Small intestine (tissue), 7 donors: Measurements from ENCODE around the gene SOX12. TPM values are rescaled to one million over a fixed set of nuclear protein-coding genes. Genes with fewer than 3 reads are reported as not detected.
"Not testable (repeated sequence)": the region's sequence is repeated elsewhere in the genome, so short reads cannot be mapped to it uniquely, and the experiment has no call there.

Experiments
- DNase-seq, 2 donors: peaks; one replicate each; pipeline versions ENCODE4 v3.0.0 to v3.0.0-alpha.2; 2013
- FAIRE-seq: peaks from 2 replicates; lab custom pipeline; 2012; peaks lifted over from hg19 to GRCh38; lab: Jason Lieb, UNC
- H3K27ac ChIP-seq, 3 donors: one replicate each; pipeline ENCODE4 v1.5.1; 2013; ENCODE audit warnings: low read length in 2 of 3, mild to moderate bottlenecking in 2 of 3, control low read depth in 1 of 3, inconsistent platforms in 1 of 3, low read depth in 1 of 3, moderate library complexity in 1 of 3
- H3K27me3 ChIP-seq, 3 donors: one replicate each; pipeline ENCODE4 v1.6.1; 2013; ENCODE audit warnings: low read length in 3 of 3, inconsistent platforms in 1 of 3; ENCODE audit not compliant: control insufficient read depth in 3 of 3, insufficient read depth in 3 of 3
- H3K36me3 ChIP-seq, 3 donors: one replicate each; pipeline ENCODE4 v1.6.1; 2013; ENCODE audit warnings: low read length in 3 of 3, inconsistent platforms in 1 of 3, low read depth in 1 of 3, mild to moderate bottlenecking in 1 of 3, moderate library complexity in 1 of 3; ENCODE audit not compliant: control insufficient read depth in 3 of 3, insufficient read depth in 2 of 3
- H3K4me1 ChIP-seq, 3 donors: one replicate each; pipeline ENCODE4 v1.6.1; 2013; ENCODE audit warnings: low read length in 2 of 3, inconsistent platforms in 1 of 3, low read depth in 1 of 3, mild to moderate bottlenecking in 1 of 3, moderate library complexity in 1 of 3; ENCODE audit not compliant: control insufficient read depth in 3 of 3, insufficient read depth in 2 of 3
- H3K4me3 ChIP-seq, 3 donors: one replicate each; pipeline ENCODE4 v1.5.1; 2013; ENCODE audit warnings: low read length in 3 of 3, control low read depth in 1 of 3, inconsistent platforms in 1 of 3, low read depth in 1 of 3, mild to moderate bottlenecking in 1 of 3, moderate library complexity in 1 of 3
- H3K9me3 ChIP-seq, 2 donors: one replicate each; pipeline ENCODE4 v1.6.1; 2013; ENCODE audit warnings: low read depth in 1 of 2, low read length in 1 of 2; ENCODE audit not compliant: control insufficient read depth in 2 of 2, insufficient read depth in 1 of 2
- WGBS, 3 donors: extraction: QIAGEN DNeasy Blood & Tissue Kit; methylation state at CpG; one replicate each; pipeline ENCODE4 v1.1.7; 2013; 5-methylcytosine and 5-hydroxymethylcytosine counted together
- polyA plus RNA-seq, 4 donors: library from polyadenylated mRNA; stranded (reverse) in 3 of 4; unstranded in 1 of 4; fragments of 200-250 nt in 3 of 4; fragments of 120-200 nt in 1 of 4; gene quantifications; one replicate each; pipeline versions ENCODE4 v1.2.1 to v1.2.3, GENCODE V29; 2013
- donor health status: healthy with polysubstance abuse.
- donor health status: control.
- donor health status: control.
- donor health status: Bipolar disorder and iron deficiency.
- donor health status: healthy.

Gene SOX12
- polyA plus RNA-seq, 4 donors = 0.81 to 9.7 (median 2.0) TPM

DNA sequence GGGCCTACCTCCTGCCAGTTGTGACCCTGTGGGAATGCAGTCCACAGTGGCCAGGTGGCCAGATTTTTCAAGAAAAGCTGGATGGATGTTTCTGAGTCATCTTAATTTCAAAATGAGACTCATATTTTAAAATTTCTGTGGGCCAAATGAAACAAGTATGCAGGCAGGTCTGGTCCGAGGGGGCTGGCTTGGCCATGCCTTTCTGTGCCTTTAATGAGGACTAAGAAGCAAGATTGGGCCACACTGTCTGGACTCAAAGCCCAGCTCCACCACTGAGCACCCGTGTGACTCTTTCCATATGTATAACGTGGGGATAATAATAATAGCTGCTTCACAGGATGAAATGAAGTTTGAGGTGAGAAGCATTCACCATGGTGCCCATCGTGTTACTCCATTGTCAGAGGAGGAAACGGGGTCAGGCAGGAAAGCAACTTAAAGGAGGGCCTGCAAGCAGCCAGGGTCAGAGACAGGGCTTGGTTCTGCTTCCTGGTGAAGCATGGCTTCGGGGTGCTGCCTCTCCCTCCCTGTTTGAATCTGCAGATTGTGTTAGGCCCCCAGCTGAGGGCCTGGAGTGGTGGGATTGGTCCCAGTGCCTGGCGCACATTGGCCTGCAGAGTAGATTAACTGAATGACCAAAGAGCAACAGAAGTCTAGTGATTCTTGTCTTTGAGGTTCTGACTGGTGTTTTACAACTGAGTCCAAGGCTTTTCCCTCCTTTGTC lies 3.8 kb downstream of the SOX12 start:
- peaks cover 0 to 14% (median 3%) of the 10 kb centered on the region in 3 donors for H3K4me1 ChIP-seq

DNA sequence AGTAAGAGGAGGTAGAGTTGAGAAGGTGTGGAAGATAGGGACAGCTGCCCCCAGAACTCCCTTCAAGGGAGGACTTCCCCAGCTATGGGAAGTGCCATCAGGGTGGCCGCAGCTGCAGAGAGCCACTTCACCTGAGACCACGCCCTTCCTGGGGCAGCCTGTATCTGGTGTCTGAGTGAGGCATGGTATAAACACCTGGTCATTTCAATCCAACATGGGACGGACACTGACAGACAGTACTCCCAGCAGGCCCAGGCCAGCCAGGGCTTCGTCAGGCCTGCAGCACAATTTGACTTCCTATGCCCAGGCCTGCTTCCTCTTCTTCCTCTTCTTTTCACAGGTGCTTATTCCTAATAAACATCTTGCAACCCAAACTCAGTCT lies 4.5 kb downstream of the SOX12 start:
- Histone ChIP-seq H3K27me3 (no peaks in the 10 kb centered on the region), H3K9me3 (no peaks in the 10 kb centered on the region), H3K27ac (no peak overlapping the region), H3K36me3 (peaks cover 0 to 23% (median 0%) of the 10 kb centered on the region in 3 donors), H3K4me1 (peaks cover 0 to 14% (median 3%) of the 10 kb centered on the region in 3 donors), H3K4me3 (no peak overlapping the region)
- DNase-seq = no peak
- 65 to 78% (median 76%) methylated on average over 4 of the region's 4 CpGs for WGBS, 3 donors
- FAIRE-seq = no peak

More for the DNA sequence above, 3.8 kb downstream of the SOX12 start:
- no peaks in the 10 kb centered on the region for H3K27me3 ChIP-seq
- peak overlapping the region in 1 of 3 donors; percentile 41 for H3K27ac ChIP-seq
- FAIRE-seq = no peak
- peaks cover 0 to 23% (median 0%) of the 10 kb centered on the region in 3 donors for H3K36me3 ChIP-seq
- H3K4me3 ChIP-seq = no peak overlapping the region
- H3K9me3 ChIP-seq = no peaks in the 10 kb centered on the region
- 55 to 71% (median 66%) methylated on average over 7 of the region's 7 CpGs for WGBS, 3 donors
- DNase-seq = no peak

DNA sequence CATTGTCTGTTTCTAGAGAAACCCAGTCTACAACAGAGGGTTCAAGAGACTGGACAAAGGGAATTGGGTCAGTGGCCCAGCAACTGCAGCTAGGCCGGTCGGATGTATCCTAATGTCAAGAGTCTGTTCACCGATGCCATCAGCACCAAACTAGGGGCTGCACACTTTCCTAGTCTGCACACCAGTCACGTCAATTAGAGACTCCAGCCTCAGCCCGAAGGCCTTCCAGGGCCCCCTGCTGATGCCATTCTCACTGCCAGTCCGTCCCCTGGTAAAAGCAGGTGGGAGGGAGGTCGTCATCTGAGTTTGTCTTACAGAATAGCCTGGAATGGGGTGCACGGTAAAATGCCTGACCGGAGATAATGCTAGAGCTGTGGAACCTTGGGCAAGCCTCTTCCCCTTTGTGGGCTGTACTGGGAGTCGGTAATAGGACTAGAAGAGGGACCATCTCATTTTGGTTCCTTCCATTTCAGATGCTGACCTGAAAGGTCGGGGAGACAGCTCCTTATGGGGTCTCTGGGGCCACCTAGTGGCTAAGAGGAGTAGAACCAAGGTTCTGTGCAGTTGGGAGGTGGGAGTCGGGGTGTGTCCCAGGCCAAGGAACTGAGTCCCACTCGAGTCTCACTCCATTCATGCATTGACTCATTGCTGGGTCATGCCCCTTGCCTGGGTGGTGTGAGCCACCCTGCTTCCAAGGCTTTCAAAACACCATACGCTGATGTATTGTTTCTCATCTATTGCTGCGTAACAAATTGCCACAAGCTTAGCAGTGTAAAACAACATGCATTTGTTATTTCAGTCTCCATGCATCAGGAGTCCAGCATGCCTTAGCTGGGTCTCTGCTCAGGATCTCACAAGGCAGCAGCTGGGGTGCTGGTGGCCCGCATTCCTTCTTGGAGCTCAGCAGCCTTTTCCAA lies 5.1 kb downstream of the SOX12 start:
- Histone ChIP-seq H3K4me3 (no peak overlapping the region), H3K4me1 (peaks cover 0 to 14% (median 3%) of the 10 kb centered on the region in 3 donors), H3K9me3 (no peaks in the 10 kb centered on the region), H3K36me3 (peaks cover 0 to 23% (median 0%) of the 10 kb centered on the region in 3 donors), H3K27ac (no peak overlapping the region), H3K27me3 (no peaks in the 10 kb centered on the region)
- DNase-seq = peak; percentile 53 to 67
- no peak for FAIRE-seq
- 54 to 56% (median 55%) methylated on average over 16 of the region's 16 CpGs for WGBS, 3 donors

DNA sequence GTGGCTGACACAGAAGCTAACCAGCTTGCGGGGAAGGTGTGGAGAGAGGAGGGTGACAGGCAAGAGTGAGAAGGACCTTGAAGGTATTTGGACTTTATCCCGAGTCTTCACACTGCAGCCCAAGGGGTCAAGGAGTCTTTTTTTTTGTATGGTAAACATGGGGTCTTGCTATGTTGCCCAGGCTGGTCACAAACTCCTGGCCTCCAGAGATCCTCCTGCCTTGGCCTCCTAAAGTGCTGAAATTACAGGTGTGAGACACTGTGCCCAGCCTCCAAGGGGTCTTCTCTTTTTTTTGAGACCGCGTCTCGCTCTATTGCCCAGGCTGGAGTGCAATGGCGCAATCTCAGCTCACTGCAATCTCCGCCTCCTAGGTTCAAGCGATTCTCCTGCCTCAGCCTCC lies 9.2 kb downstream of the SOX12 start:
- 92 to 97% (median 97%) methylated on average over 8 of the region's 8 CpGs for WGBS, 3 donors
- no peak for DNase-seq
- H3K4me3 ChIP-seq = no peak overlapping the region
- H3K27ac ChIP-seq = no peak overlapping the region
- H3K36me3 ChIP-seq = peaks cover 0 to 11% (median 0%) of the 10 kb centered on the region in 3 donors
- H3K4me1 ChIP-seq = peaks cover 0 to 5% (median 0%) of the 10 kb centered on the region in 3 donors
- H3K9me3 ChIP-seq = no peaks in the 10 kb centered on the region
- no peaks in the 10 kb centered on the region for H3K27me3 ChIP-seq
- FAIRE-seq = no peak

DNA sequence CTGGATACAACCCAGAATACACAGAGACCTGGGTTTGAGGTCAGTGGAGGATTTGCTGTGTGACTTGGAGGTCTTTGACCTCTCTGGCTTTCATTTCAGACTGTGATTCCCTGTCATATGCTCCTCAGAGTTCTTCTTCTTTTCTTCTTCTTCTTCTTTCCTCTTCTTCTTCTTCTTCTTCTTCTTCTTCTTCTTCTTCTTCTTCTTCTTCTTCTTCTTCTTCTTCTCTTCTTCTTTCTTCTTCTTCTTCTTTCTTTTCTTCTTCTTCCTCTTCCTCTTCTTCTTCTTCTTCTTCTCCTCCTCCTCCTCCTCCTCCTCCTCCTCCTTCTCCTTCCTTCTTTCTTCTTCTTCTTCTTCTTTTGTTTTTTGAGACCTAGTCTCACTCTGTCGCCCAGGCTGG lies 10.7 kb downstream of the SOX12 start:
- WGBS, 3 donors = 83 to 95% (median 94%) methylated on average over 1 of the region's 1 CpG
- H3K9me3 ChIP-seq, FAIRE-seq, H3K4me3 ChIP-seq, H3K27ac ChIP-seq, H3K27me3 ChIP-seq, H3K36me3 ChIP-seq, H3K4me1 ChIP-seq, DNase-seq: not testable (repeated sequence)

DNA sequence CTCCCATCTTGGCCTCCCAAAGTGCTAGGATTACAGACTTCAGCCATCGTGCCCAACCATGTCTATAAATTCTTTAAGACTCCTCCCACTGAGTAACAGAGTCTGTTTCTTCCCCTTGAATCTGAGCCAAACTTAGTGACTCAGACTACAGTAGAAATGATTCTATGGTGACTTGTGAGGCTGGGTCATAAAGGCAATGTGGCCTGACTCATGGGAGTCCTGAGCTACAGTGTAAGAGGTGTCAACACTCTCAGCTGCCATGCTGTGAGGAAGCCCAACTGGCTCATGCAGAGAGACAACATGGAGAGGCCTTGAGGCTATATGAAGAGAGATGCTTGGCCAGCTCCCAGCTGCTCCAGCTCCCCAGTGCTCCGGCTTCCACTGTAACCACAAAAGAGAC lies 16.3 kb downstream of the SOX12 start:
- no peaks in the 10 kb centered on the region for H3K4me1 ChIP-seq
- DNase-seq (peak in 1 of 2 donors; percentile 67), FAIRE-seq (no peak)
- H3K9me3 ChIP-seq = peaks cover 0 to 10% of the 10 kb centered on the region in 2 donors
- WGBS, 3 donors = 57 to 70% (median 58%) methylated on average over 2 of the region's 2 CpGs
- H3K4me3 ChIP-seq = no peak overlapping the region
- H3K27me3 ChIP-seq = no peaks in the 10 kb centered on the region
- H3K27ac ChIP-seq = no peak overlapping the region
- H3K36me3 ChIP-seq = peaks cover 0 to 3% (median 0%) of the 10 kb centered on the region in 3 donors

DNA sequence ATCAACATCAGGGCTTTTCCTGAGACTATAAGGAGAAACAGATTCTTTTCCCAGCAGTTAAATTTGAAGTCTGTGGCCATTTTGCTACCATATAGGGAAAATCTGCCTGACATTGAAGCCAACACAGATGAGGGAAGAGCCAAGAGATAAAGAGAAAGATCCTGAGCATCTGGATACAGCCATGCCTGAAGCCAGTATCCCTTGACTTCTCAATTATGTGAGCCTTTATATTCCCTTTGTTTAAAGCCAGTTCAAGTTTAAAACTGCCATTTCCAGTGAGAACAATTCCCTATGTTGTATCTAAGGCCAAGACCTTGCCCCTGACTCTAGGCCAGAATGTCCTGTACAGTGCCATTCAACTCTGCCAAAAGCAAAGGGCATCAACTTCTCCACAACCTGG lies 17.8 kb downstream of the SOX12 start:
- H3K27me3 ChIP-seq = no peaks in the 10 kb centered on the region
- H3K4me3 ChIP-seq = no peak overlapping the region
- H3K27ac ChIP-seq = no peak overlapping the region
- H3K4me1 ChIP-seq = no peaks in the 10 kb centered on the region
- DNase-seq = no peak
- H3K36me3 ChIP-seq = peaks cover 0 to 3% (median 0%) of the 10 kb centered on the region in 3 donors
- peaks cover 0 to 10% of the 10 kb centered on the region in 2 donors for H3K9me3 ChIP-seq
- no peak for FAIRE-seq

DNA sequence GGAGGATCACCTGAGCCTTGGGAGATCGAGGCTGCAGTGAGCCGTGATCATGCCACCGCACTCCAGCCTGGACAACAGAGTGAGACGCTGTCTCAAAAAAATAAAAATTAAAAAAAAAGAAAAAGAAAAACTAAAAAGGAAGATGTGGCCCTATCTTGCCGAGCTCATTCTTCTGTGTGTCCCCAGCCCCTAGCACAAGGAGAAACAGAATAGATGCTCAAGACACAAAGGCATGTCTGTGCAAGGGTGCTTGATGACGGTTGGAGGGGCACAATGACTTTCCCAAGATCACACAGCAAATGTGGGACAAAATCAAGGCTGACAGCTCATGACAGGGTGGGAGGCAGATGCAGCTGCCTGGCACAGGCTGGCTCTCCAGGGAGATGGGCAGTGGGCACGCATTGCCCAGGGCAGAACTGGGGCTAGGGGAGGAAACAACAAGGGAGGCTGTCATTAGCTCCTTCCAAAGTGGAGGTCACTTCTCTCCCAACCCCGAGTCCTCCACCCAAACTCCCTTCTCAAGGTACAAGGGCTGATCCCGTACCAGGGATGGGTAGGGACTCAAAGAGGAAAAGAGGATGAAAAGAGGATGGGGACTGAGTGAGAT lies 20.8 kb downstream of the SOX12 start:
- peaks cover 0 to 5% (median 0%) of the 10 kb centered on the region in 3 donors for H3K4me1 ChIP-seq
- no peaks in the 10 kb centered on the region for H3K27me3 ChIP-seq
- FAIRE-seq (no peak), DNase-seq (no peak)
- H3K27ac ChIP-seq = peak overlapping the region in 2 of 3 donors; percentile 39 to 93
- WGBS, 3 donors = 69 to 88% (median 82%) methylated on average over 9 of the region's 9 CpGs
- peaks cover 0 to 3% (median 0%) of the 10 kb centered on the region in 3 donors for H3K36me3 ChIP-seq
- H3K4me3 ChIP-seq = peak overlapping the region in 1 of 3 donors; percentile 84
- H3K9me3 ChIP-seq = peaks cover 0 to 10% of the 10 kb centered on the region in 2 donors
